ENCODE measurements around the gene FXR2.

GRCh38 chr17:7633093-7633492 lies 18.4 kb upstream of the FXR2 start:
- TF ChIP-seq, protein P1, sequence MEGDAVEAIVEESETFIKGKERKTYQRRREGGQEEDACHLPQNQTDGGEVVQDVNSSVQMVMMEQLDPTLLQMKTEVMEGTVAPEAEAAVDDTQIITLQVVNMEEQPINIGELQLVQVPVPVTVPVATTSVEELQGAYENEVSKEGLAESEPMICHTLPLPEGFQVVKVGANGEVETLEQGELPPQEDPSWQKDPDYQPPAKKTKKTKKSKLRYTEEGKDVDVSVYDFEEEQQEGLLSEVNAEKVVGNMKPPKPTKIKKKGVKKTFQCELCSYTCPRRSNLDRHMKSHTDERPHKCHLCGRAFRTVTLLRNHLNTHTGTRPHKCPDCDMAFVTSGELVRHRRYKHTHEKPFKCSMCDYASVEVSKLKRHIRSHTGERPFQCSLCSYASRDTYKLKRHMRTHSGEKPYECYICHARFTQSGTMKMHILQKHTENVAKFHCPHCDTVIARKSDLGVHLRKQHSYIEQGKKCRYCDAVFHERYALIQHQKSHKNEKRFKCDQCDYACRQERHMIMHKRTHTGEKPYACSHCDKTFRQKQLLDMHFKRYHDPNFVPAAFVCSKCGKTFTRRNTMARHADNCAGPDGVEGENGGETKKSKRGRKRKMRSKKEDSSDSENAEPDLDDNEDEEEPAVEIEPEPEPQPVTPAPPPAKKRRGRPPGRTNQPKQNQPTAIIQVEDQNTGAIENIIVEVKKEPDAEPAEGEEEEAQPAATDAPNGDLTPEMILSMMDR (IDR thresholded peaks at IDR 0.05), result no peak
- TF ChIP-seq EP300 (IDR thresholded peaks at IDR 0.05), result no peak
